Transverse colon (tissue), 4 donors: ENCODE measurements around the gene SIM2. TPM values are rescaled to one million over a fixed set of nuclear protein-coding genes. Genes with fewer than 3 reads are reported as not detected.
A peak's percentile ranks its signal among the peaks of the same experiment; 100 is the strongest.

Experiments used
- DNase-seq: peaks from one replicate; pipeline ENCODE4 v3.0.0-alpha.2; 2019
- H3K27ac ChIP-seq, 4 donors: fragments of 200-600 bp; sonication (generic); 2 replicates each; pipeline ENCODE4 v1.5.1; 2016 to 2018; ENCODE audit warnings: inconsistent platforms in 4 of 4
- H3K27me3 ChIP-seq: fragments of 200-600 bp; sonication (generic); 2 replicates; pipeline ENCODE4 v1.5.1; 2017; ENCODE audit warnings: inconsistent platforms
- H3K36me3 ChIP-seq, 4 donors: fragments of 200-600 bp; sonication (generic); 2 replicates each; pipeline ENCODE4 v1.5.1; 2017 to 2019; ENCODE audit warnings: inconsistent platforms in 4 of 4
- H3K4me1 ChIP-seq, 4 donors: fragments of 200-600 bp; sonication (generic); 2 replicates each; pipeline ENCODE4 v1.5.1; 2017 to 2020; ENCODE audit warnings: inconsistent platforms in 4 of 4
- H3K4me3 ChIP-seq, 4 donors: fragments of 200-600 bp; sonication (generic); 1 replicate in 1 of 4; 2 replicates in 3 of 4; pipeline versions ENCODE4 v1.5.1 to v1.6.1; 2017 to 2019; ENCODE audit warnings: inconsistent platforms in 4 of 4
- H3K9me3 ChIP-seq, 2 donors: fragments of 200-600 bp; sonication (generic); 2 replicates each; pipeline ENCODE4 v1.5.1; 2017 to 2019; ENCODE audit warnings: inconsistent platforms in 2 of 2
- CTCF ChIP-seq, 5 experiments: fragments of 200-600 bp in 3 of 5; fragments of 450-650 bp in 2 of 5; sonication (generic) in 3 of 5; IDR thresholded peaks; 1 replicate in 2 of 5; 2 replicates in 3 of 5; pipeline ENCODE4 v1.5.1; 2016 to 2017; ENCODE audit warnings: antibody characterized with exemption in 5 of 5, inconsistent platforms in 3 of 5, mild to moderate bottlenecking in 2 of 5, moderate library complexity in 1 of 5
- EP300 ChIP-seq: sonication (generic); formaldehyde crosslinking; IDR thresholded peaks from one replicate; pipeline ENCODE4 v1.6.1; 2017; ENCODE audit warnings: antibody characterized with exemption, low read depth
- POLR2A ChIP-seq: fragments of 450-650 bp; IDR thresholded peaks from one replicate; pipeline ENCODE4 v1.6.1; 2016; ENCODE audit warnings: antibody characterized with exemption, mild to moderate bottlenecking, moderate library complexity
- POLR2AphosphoS5 ChIP-seq, 3 donors: sonication (generic); formaldehyde crosslinking; IDR thresholded peaks; one replicate each; pipeline ENCODE4 v1.6.1; 2016; ENCODE audit warnings: antibody characterized with exemption in 3 of 3
- WGBS, 2 donors: methylation state at CpG; one replicate each; pipeline ENCODE4 v1.1.5; 2018; ENCODE audit warnings: low coverage in 1 of 2; 5-methylcytosine and 5-hydroxymethylcytosine counted together
- in situ Hi-C, 4 donors: fragments of 200-750 bp; cut with MboI; loops; one replicate each; pipeline versions ENCODE4 v1.15.0 to v1.15.1; 2017; ENCODE audit warnings: low sequenced_read_pairs in 3 of 4, low pct_ligation_motif_present in 1 of 4, low pct_unique_long_range_greater_than_20kb in 1 of 4
- intact Hi-C: fragments of 100-400 bp; cut with DNase I; formaldehyde crosslinking; loops from one replicate; pipeline ENCODE4 v1.15.1; 2023; ENCODE audit warnings: low total_unique reads
- total RNA-seq, 4 donors: library from RNA; depleted of rRNA; stranded (reverse); fragments of >200 nt; gene quantifications; one replicate each; pipeline ENCODE4 v1.1.0, GENCODE V29; 2016

SIM2 gene
- total RNA-seq, 4 donors from 2014 or later, result 0.32 TPM; not detected in 3

- DNase-seq, result no peak
- TF ChIP-seq POLR2AphosphoS5 (IDR thresholded peaks at IDR 0.05) (no peak), EP300 (no peak), POLR2A (no peak), CTCF (IDR thresholded peaks at IDR 0.05) (no peak)
- no peak overlapping the region for H3K4me3 ChIP-seq
- no peak overlapping the region for H3K27ac ChIP-seq
- intact Hi-C loops (no loop called here), in situ Hi-C loops (no loop called here)
- WGBS, 2 donors, result 87 to 88% methylated on average over 3 to 6 of the region's 6 CpGs
- no peaks in the 10 kb centered on the region for H3K9me3 ChIP-seq
- no peaks in the 10 kb centered on the region for H3K27me3 ChIP-seq
- H3K4me1 ChIP-seq, result peaks cover 0 to 6% (median under 1%) of the 10 kb centered on the region in 4 donors
- no peaks in the 10 kb centered on the region for H3K36me3 ChIP-seq
These were observed 64.4 kb downstream of the SIM2 start for GRCh38 chr21:36763305-36763704.

GRCh38 chr21:36765229-36765628 lies 66.3 kb downstream of the SIM2 start:
- Histone ChIP-seq H3K4me1 (peaks cover 0 to 17% (median 13%) of the 10 kb centered on the region in 4 donors), H3K9me3 (no peaks in the 10 kb centered on the region), H3K4me3 (no peak overlapping the region), H3K27me3 (no peaks in the 10 kb centered on the region), H3K27ac (no peak overlapping the region), H3K36me3 (no peaks in the 10 kb centered on the region)
- no peak for DNase-seq
- intact Hi-C loops (no loop called here), in situ Hi-C loops (no loop called here)
- 87 to 88% methylated on average over 4 of the region's 4 CpGs for WGBS, 2 donors
- no peak for TF ChIP-seq EP300
- no peak for TF ChIP-seq CTCF (IDR thresholded peaks at IDR 0.05)

GRCh38 chr21:36766511-36766910 lies 67.6 kb downstream of the SIM2 start:
- H3K36me3 ChIP-seq, result no peaks in the 10 kb centered on the region
- intact Hi-C loops, result no loop called here
- no peaks in the 10 kb centered on the region for H3K27me3 ChIP-seq
- no peak overlapping the region for H3K27ac ChIP-seq
- DNase-seq, result no peak
- no peaks in the 10 kb centered on the region for H3K9me3 ChIP-seq
- WGBS, 2 donors, result 88 to 100% methylated on average over 1 to 6 of the region's 6 CpGs
- no peak for TF ChIP-seq CTCF (IDR thresholded peaks at IDR 0.05)
- no peak for TF ChIP-seq EP300
- no peak for TF ChIP-seq POLR2A
- TF ChIP-seq POLR2AphosphoS5 (IDR thresholded peaks at IDR 0.05), result no peak
- no peak overlapping the region for H3K4me3 ChIP-seq
- in situ Hi-C loops, result no loop called here
- H3K4me1 ChIP-seq, result peaks cover 0 to 17% (median 13%) of the 10 kb centered on the region in 4 donors

GRCh38 chr21:36767096-36767495 lies 68.2 kb downstream of the SIM2 start:
- no peaks in the 10 kb centered on the region for H3K27me3 ChIP-seq
- intact Hi-C loops (no loop called here), in situ Hi-C loops (no loop called here)
- H3K4me1 ChIP-seq, result peaks cover 0 to 17% (median 13%) of the 10 kb centered on the region in 4 donors
- H3K27ac ChIP-seq, result no peak overlapping the region
- H3K4me3 ChIP-seq, result no peak overlapping the region
- H3K9me3 ChIP-seq, result no peaks in the 10 kb centered on the region
- no peaks in the 10 kb centered on the region for H3K36me3 ChIP-seq
- TF ChIP-seq POLR2AphosphoS5 (IDR thresholded peaks at IDR 0.05) (no peak), EP300 (no peak), POLR2A (no peak), CTCF (IDR thresholded peaks at IDR 0.05) (no peak)
- DNase-seq, result peak; percentile 59
- 50 to 64% methylated on average over 5 to 11 of the region's 11 CpGs for WGBS, 2 donors
